ENCODE results near the gene TNS4. TPM values are rescaled to one million over a fixed set of nuclear protein-coding genes. Genes with fewer than 3 reads are reported as not detected.

TNS4 gene
- total and polyA plus RNA-seq, 9 of the 15 experiments (the other 6 are each of a cell fraction or from before 2014, with no cell fraction given), result 0.04 to 0.73 (median 0.24) TPM; not detected in 1

- 0 out of 2 replicates have a peak overlapping the region, but pooled peaks have one; percentile 46 for H2AFZ ChIP-seq (ENCODE audit: low read depth, low read length)
- H3K36me3 ChIP-seq (ENCODE audit: control insufficient read depth, insufficient read depth, low read length), result no peaks in the 10 kb centered on the region
- ChIA-PET CTCF (ENCODE audit: low intra/inter-chr PET ratio) (interaction anchor here (0.6 kb wide), 1 partner anchor 16 kb away, joined by 3 read pairs; no protein-coding TSS in a partner anchor), POLR2A (interaction anchor here (0.7 to 1.4 kb wide), 2 partner anchors 14 to 134 kb away, joined by 4 to 6 read pairs; no protein-coding TSS in a partner anchor)
- intact Hi-C loops (cut with micrococcal nuclease), result loop anchor here (10.0 kb wide), 1 partner anchor 109 kb away; the partner anchor contains the start of gene GJD3
- no peak for DNase-seq (ENCODE audit: extremely low read depth in 1 of 4, low spot score in 3 of 4)
- H3K27me3 ChIP-seq (ENCODE audit: control insufficient read depth in 2 of 2, insufficient read depth in 2 of 2, low read length in 2 of 2), result no peaks in the 10 kb centered on the region
- H3K4me1 ChIP-seq (replicated peaks in 1 of 2; ENCODE audit: control insufficient read depth in 2 of 2, insufficient read depth in 2 of 2, low read length in 2 of 2), result peaks cover 11 to 30% of the 10 kb centered on the region in 2 experiments; a peak in 4 of 5 replicates
- no peak overlapping the region for H3K27ac ChIP-seq (ENCODE audit: extremely low read depth, low read depth, low read length)
- no peaks in the 10 kb centered on the region for H3K9me1 ChIP-seq (ENCODE audit: control insufficient read depth, insufficient read depth, low read length)
- no peak overlapping the region for H3K4me2 ChIP-seq (ENCODE audit: insufficient read depth, low read length)
- FAIRE-seq, result no peak
- ATAC-seq, result no peak
- no peaks in the 10 kb centered on the region for H4K20me1 ChIP-seq (replicated peaks; ENCODE audit: control insufficient read depth, insufficient read depth, low read length)
- WGBS (ENCODE audit: insufficient coverage, low coverage, missing lambda C conversion rate), result 60% methylated on average over 15 of the region's 16 CpGs
- no peak overlapping the region for H3K4me3 ChIP-seq
- in situ Hi-C loops (cut with MboI), result no loop called here
- no TSS peak for BruUV-seq (replicated peaks)
- peak overlapping the region in 1 of 2 experiments; percentile 54; a peak in 1 of 4 replicates for H3K9ac ChIP-seq (ENCODE audit: insufficient read depth in 1 of 2, low read depth in 2 of 2, low read length in 2 of 2)
- H3K79me2 ChIP-seq (ENCODE audit: control insufficient read depth, insufficient read depth, low read length), result no peaks in the 10 kb centered on the region
- H3K9me3 ChIP-seq (replicated peaks; ENCODE audit: control insufficient read depth, insufficient read depth, low read depth, low read length), result no peaks in the 10 kb centered on the region
- TF ChIP-seq, protein P1, sequence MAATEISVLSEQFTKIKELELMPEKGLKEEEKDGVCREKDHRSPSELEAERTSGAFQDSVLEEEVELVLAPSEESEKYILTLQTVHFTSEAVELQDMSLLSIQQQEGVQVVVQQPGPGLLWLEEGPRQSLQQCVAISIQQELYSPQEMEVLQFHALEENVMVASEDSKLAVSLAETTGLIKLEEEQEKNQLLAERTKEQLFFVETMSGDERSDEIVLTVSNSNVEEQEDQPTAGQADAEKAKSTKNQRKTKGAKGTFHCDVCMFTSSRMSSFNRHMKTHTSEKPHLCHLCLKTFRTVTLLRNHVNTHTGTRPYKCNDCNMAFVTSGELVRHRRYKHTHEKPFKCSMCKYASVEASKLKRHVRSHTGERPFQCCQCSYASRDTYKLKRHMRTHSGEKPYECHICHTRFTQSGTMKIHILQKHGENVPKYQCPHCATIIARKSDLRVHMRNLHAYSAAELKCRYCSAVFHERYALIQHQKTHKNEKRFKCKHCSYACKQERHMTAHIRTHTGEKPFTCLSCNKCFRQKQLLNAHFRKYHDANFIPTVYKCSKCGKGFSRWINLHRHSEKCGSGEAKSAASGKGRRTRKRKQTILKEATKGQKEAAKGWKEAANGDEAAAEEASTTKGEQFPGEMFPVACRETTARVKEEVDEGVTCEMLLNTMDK (IDR thresholded peaks at IDR 0.05; ENCODE audit: borderline replicate concordance, insufficient read depth, low read depth, low read length, poor library complexity, severe bottlenecking), result no peak
- no peak for TF ChIP-seq TCF15 (CRISPR knock-in tag; IDR thresholded peaks at IDR 0.05)
Observed at GRCh38 chr17:40473573-40474365, 27.7 kb downstream of the TNS4 start.

All from K562 (cell line).